ENCODE data around the gene IKZF2. TPM values are rescaled to one million over a fixed set of nuclear protein-coding genes. Genes with fewer than 3 reads are reported as not detected.

IKZF2 gene
- total and polyA plus RNA-seq, 9 of the 15 experiments (the other 6 are each of a cell fraction or from before 2014, with no cell fraction given), result 0.04 to 0.54 (median 0.22) TPM

DNA sequence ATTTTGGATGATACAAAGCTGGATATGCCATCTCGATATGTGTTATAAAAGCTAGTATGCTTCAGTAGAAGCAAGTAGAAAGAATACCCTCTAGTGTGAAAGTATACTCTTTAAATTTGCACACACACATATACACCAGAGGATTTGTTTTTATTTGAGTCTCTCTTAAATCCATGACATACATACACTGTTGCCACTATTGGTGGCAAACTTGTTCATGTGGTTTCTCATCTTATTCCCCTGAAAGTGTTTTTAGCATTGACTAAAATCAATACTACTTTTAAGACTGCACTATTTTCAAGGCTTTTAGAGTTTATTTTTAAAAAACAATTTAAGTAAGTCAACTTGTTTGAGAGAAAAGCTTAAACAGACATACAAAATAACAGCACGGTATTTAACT, 137.4 kb downstream of the IKZF2 start:
- Histone ChIP-seq H3K9ac (ENCODE audit: insufficient read depth in 1 of 2, low read depth in 2 of 2, low read length in 2 of 2) (no peak overlapping the region), H3K27ac (ENCODE audit: extremely low read depth, low read depth, low read length) (no peak overlapping the region), H3K36me3 (ENCODE audit: control insufficient read depth, insufficient read depth, low read length) (no peaks in the 10 kb centered on the region), H2AFZ (ENCODE audit: low read depth, low read length) (no peak overlapping the region), H3K4me3 (no peak overlapping the region), H3K4me1 (replicated peaks in 1 of 2; ENCODE audit: control insufficient read depth in 2 of 2, insufficient read depth in 2 of 2, low read length in 2 of 2) (no peaks in the 10 kb centered on the region), H3K27me3 (ENCODE audit: control insufficient read depth in 2 of 2, insufficient read depth in 2 of 2, low read length in 2 of 2) (no peaks in the 10 kb centered on the region), H3K9me3 (replicated peaks; ENCODE audit: control insufficient read depth, insufficient read depth, low read depth, low read length) (no peaks in the 10 kb centered on the region), H3K4me2 (ENCODE audit: insufficient read depth, low read length) (no peak overlapping the region), H3K79me2 (ENCODE audit: control insufficient read depth, insufficient read depth, low read length) (no peaks in the 10 kb centered on the region), H3K9me1 (ENCODE audit: control insufficient read depth, insufficient read depth, low read length) (no peaks in the 10 kb centered on the region), H4K20me1 (replicated peaks; ENCODE audit: control insufficient read depth, insufficient read depth, low read length) (no peaks in the 10 kb centered on the region)
- 0% methylated on average over 2 of the region's 2 CpGs for WGBS (ENCODE audit: insufficient coverage, low coverage, missing lambda C conversion rate)
- DNase-seq (ENCODE audit: extremely low read depth in 1 of 4, low spot score in 3 of 4) (no peak), ATAC-seq (no peak), FAIRE-seq (no peak)
- intact Hi-C loops (cut with micrococcal nuclease), result no loop called here
- CTCF ChIA-PET (ENCODE audit: low intra/inter-chr PET ratio), result no interaction called here
- no TSS peak for BruUV-seq (replicated peaks)
- in situ Hi-C loops (cut with MboI), result no loop called here
- POLR2A ChIA-PET, result no interaction called here
- TF ChIP-seq ZNF696 (CRISPR knock-in tag; conservative IDR thresholded peaks at IDR 0.05), result no peak
- no peak for TF ChIP-seq CTCF (IDR thresholded peaks at IDR 0.05 in 2 of 3, conservative IDR thresholded peaks at IDR 0.05 in 1 of 3; ENCODE audit: insufficient read depth in 2 of 3, low read depth in 1 of 3, low read length in 3 of 3)
- TF ChIP-seq CHD4 (IDR thresholded peaks at IDR 0.05; ENCODE audit: insufficient read depth, insufficient replicate concordance, low read depth, low read length, poor library complexity, severe bottlenecking), result no peak
- TF ChIP-seq, protein P1, sequence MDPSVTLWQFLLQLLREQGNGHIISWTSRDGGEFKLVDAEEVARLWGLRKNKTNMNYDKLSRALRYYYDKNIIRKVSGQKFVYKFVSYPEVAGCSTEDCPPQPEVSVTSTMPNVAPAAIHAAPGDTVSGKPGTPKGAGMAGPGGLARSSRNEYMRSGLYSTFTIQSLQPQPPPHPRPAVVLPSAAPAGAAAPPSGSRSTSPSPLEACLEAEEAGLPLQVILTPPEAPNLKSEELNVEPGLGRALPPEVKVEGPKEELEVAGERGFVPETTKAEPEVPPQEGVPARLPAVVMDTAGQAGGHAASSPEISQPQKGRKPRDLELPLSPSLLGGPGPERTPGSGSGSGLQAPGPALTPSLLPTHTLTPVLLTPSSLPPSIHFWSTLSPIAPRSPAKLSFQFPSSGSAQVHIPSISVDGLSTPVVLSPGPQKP (CRISPR knock-in tag; IDR thresholded peaks at IDR 0.05), result no peak
- no peak for TF ChIP-seq CHD7 (IDR thresholded peaks at IDR 0.05; ENCODE audit: low read depth, low read length)
- no peak for TF ChIP-seq LEF1 (IDR thresholded peaks at IDR 0.05)
- no peak for TF ChIP-seq HOXB6 (CRISPR knock-in tag; IDR thresholded peaks at IDR 0.05; ENCODE audit: borderline replicate concordance)
- no peak for TF ChIP-seq SLC30A9 (CRISPR knock-in tag; IDR thresholded peaks at IDR 0.05)
